PC-3 (cell line): ENCODE results near the gene BRCA1. TPM values are rescaled to one million over a fixed set of nuclear protein-coding genes. Genes with fewer than 3 reads are reported as not detected.
A peak's percentile ranks its signal among the peaks of the same experiment; 100 is the strongest.

Experiments used
- ATAC-seq: fragments of 200-7000 bp; cut with Tn5 transposase; 2 replicates; pipeline ENCODE4 v1.9.1; 2020; ENCODE audit warnings: mild to moderate bottlenecking, moderate library complexity
- BruUV-seq: library from RNA; stranded (reverse); fragments of 400-500 nt; replicated peaks from 2 replicates; lab custom pipeline; 2021; lab: Mats Ljungman, UMichigan
- CTCF ChIA-PET: fragments of 300-600 bp; sonication (Branson Sonifier 250); formaldehyde crosslinking; loops from one replicate; lab custom pipeline; 2022; ENCODE audit warnings: antibody characterized with exemption; lab: Charles Lee
- POLR2A ChIA-PET: fragments of 300-600 bp; sonication (Branson Sonifier 250); formaldehyde crosslinking; loops from one replicate; lab custom pipeline; 2022; ENCODE audit warnings: antibody characterized with exemption; ENCODE audit not compliant: unreplicated experiment; lab: Charles Lee
- DNase-seq: peaks from one replicate; pipeline ENCODE4 v3.0.0-alpha.2; 2015
- H2AFZ ChIP-seq: fragments of 300-600 bp; sonication (generic); 2 replicates; pipeline ENCODE4 v1.6.0; 2016; ENCODE audit warnings: antibody characterized with exemption, low read length
- H3F3A ChIP-seq: fragments of 300-600 bp; sonication (generic); one replicate; pipeline ENCODE4 v1.6.0; 2017; ENCODE audit warnings: antibody characterized with exemption, low read length, control low read depth, mild to moderate bottlenecking; ENCODE audit not compliant: unreplicated experiment
- H3K27ac ChIP-seq: fragments of 300-600 bp; sonication (generic); 2 replicates; pipeline ENCODE4 v1.5.1; 2016; ENCODE audit warnings: mild to moderate bottlenecking, low read length
- H3K27me3 ChIP-seq: fragments of 300-600 bp; sonication (generic); 2 replicates; pipeline ENCODE4 v1.6.1; 2016; ENCODE audit warnings: low read length, mixed read lengths
- H3K36me3 ChIP-seq: fragments of 300-600 bp; sonication (generic); 2 replicates; pipeline ENCODE4 v1.6.1; 2016; ENCODE audit warnings: low read depth, mixed run types, low read length, mixed read lengths
- H3K4me1 ChIP-seq: fragments of 300-600 bp; sonication (generic); 2 replicates; pipeline ENCODE4 v1.5.1; 2016; ENCODE audit warnings: low read length; ENCODE audit not compliant: insufficient read depth
- H3K4me2 ChIP-seq: fragments of 300-600 bp; sonication (generic); 2 replicates; pipeline ENCODE4 v1.6.0; 2016; ENCODE audit warnings: low read length
- H3K4me3 ChIP-seq: fragments of 300-600 bp; sonication (generic); 2 replicates; pipeline ENCODE4 v1.5.1; 2016; ENCODE audit warnings: mild to moderate bottlenecking, low read length, mixed read lengths
- H3K79me2 ChIP-seq: fragments of 300-600 bp; sonication (generic); 2 replicates; pipeline ENCODE4 v1.6.1; 2017; ENCODE audit warnings: low read length, mixed read lengths
- H3K9ac ChIP-seq: fragments of 300-600 bp; sonication (generic); 2 replicates; pipeline ENCODE4 v1.6.0; 2016; ENCODE audit warnings: mild to moderate bottlenecking, low read length
- H3K9me2 ChIP-seq: fragments of 300-600 bp; sonication (generic); replicated peaks from 2 replicates; pipeline ENCODE4 v1.6.1; 2016; ENCODE audit warnings: mixed run types, low read length, mixed read lengths
- H3K9me3 ChIP-seq: fragments of 300-600 bp; sonication (generic); 2 replicates; pipeline ENCODE4 v1.6.1; 2016; ENCODE audit warnings: low read length, mixed read lengths
- H4K20me1 ChIP-seq: fragments of 300-600 bp; sonication (generic); 2 replicates; pipeline ENCODE4 v1.6.1; 2016; ENCODE audit warnings: low read length, mixed read lengths
- EZH2 ChIP-seq: fragments of 300-600 bp; sonication (generic); IDR thresholded peaks from one replicate; pipeline ENCODE4 v1.6.1; 2017; ENCODE audit warnings: antibody characterized with exemption, mild to moderate bottlenecking, low read length; ENCODE audit not compliant: unreplicated experiment
- EZH2phosphoT487 ChIP-seq: fragments of 300-600 bp; sonication (generic); IDR thresholded peaks from 2 replicates; pipeline ENCODE4 v1.6.1; 2018; ENCODE audit warnings: mild to moderate bottlenecking, antibody characterized with exemption, low read length, borderline replicate concordance
- intact Hi-C: fragments of 100-400 bp; cut with micrococcal nuclease; formaldehyde crosslinking; loops from 2 replicates; pipeline ENCODE4 v1.9.0; 2023
- total RNA-seq: library from RNA; depleted of rRNA; stranded (reverse); fragments of >200 nt; gene quantifications from 2 replicates; pipeline ENCODE4 v1.2.3, GENCODE V29; 2014
- TF ChIP-seq, protein P1 (sequence below): fragments of 300-600 bp; sonication (generic); conservative IDR thresholded peaks from 2 replicates; pipeline ENCODE4 v1.5.1; 2017; ENCODE audit warnings: antibody characterized with exemption, low read depth, mild to moderate bottlenecking, low read length

The BRCA1 gene
- total RNA-seq, 1 experiment from 2014 or later: 36.3 TPM

DNA sequence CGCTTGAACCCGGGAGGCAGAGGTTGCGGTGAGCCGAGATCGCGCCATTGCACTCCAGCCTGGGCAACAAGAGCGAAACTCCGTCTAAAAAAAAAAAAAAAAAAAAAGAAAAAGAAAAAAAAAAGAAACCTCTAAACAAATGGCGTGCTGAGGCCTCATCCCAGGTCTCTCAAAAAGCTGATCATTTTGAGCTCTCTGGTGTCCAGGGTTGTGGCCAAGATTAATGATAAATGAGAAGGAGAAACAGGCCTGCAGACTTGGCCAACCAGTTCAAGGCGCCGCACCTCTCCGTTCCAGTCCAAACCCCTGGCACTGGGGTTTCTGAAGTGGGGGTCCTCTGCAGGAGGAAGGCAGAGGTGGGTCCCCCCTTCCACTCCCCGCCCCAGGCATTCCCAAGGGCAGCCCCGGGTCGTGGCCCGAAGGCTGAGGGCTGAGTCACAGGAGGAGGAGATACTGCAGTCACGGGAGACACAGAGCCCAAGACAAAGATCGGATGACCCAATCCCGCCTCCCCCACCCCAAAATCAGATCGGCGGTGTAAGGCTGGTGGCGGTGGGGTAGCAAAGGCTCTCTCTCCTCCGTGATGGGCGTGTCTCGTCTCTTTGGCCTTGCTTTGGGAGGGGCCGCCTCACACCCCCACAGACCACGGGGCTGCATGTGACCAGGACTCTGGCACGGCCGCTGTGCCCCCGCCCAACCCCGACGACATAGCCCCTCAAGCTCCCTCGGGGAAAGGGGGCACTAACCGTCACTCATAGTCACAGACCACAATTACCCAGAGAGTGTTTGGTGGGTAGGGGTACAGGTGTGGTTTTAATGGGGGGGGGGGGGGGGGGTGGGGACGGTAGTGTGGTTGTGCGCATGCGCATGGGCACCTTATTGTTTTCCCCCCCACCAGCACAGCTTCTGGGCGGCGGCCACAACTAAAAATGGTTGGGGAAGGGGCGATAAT lies 104.1 kb downstream of the BRCA1 start:
- peak overlapping the region; percentile 83 for H3K9ac ChIP-seq
- H3F3A ChIP-seq: no peaks in the 10 kb centered on the region
- H3K9me3 ChIP-seq: no peaks in the 10 kb centered on the region
- peaks cover 13% of the 10 kb centered on the region; the same call in 1 of the 2 replicates for H3K79me2 ChIP-seq
- TF ChIP-seq EZH2: no peak
- no peak for TF ChIP-seq EZH2phosphoT487
- TF ChIP-seq, protein P1, sequence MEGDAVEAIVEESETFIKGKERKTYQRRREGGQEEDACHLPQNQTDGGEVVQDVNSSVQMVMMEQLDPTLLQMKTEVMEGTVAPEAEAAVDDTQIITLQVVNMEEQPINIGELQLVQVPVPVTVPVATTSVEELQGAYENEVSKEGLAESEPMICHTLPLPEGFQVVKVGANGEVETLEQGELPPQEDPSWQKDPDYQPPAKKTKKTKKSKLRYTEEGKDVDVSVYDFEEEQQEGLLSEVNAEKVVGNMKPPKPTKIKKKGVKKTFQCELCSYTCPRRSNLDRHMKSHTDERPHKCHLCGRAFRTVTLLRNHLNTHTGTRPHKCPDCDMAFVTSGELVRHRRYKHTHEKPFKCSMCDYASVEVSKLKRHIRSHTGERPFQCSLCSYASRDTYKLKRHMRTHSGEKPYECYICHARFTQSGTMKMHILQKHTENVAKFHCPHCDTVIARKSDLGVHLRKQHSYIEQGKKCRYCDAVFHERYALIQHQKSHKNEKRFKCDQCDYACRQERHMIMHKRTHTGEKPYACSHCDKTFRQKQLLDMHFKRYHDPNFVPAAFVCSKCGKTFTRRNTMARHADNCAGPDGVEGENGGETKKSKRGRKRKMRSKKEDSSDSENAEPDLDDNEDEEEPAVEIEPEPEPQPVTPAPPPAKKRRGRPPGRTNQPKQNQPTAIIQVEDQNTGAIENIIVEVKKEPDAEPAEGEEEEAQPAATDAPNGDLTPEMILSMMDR: no peak
- H3K4me2 ChIP-seq: peak overlapping the region; percentile 96
- H2AFZ ChIP-seq: peak overlapping the region; percentile 90
- ChIA-PET CTCF (no interaction called here), POLR2A (interaction anchor here (0.5 kb wide), 1 partner anchor 11 kb away, joined by 3 read pairs; no protein-coding TSS in a partner anchor)
- intact Hi-C loops: loop anchor here (5.0 kb wide), 1 partner anchor 106 kb away; the partner anchor contains the start of gene BRCA1
- H3K9me2 ChIP-seq: no peaks in the 10 kb centered on the region
- ATAC-seq (peak; percentile 24), DNase-seq (peak; percentile 40)
- H4K20me1 ChIP-seq: no peaks in the 10 kb centered on the region
- H3K36me3 ChIP-seq: no peaks in the 10 kb centered on the region
- peak overlapping the region; percentile 78 for H3K27ac ChIP-seq
- TSS peak; percentile 20 for BruUV-seq
- peak overlapping the region; percentile 96 for H3K4me3 ChIP-seq
- peaks cover 5% of the 10 kb centered on the region for H3K4me1 ChIP-seq
- H3K27me3 ChIP-seq: no peaks in the 10 kb centered on the region

DNA sequence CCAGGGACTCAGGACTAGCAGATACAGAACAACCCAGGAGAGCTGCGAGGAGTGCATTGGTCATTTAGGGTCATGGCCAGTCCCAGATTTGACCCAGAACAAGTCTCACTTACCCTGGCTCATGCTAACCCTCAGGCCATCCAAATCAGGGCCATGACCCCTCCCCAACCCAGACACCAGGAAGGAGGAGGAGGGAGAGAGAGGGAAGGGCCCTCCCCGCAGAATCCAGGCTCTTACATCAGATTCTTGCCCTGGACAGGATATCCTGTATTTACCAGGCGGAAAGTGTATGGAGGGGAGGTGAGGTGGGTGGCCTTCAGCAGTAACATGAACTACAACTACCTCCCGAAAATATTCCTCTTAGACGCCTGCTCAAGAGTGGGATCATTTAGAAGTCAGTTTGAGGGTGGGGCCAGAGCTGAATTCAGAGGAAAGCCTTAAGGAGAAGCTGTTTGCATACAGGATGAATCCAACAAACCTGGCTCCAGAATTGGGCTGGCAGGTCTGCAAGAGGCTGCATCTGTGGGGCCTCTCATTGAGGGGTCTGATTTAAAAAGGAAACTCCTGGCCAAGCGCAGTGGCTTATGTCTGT lies 105.0 kb downstream of the BRCA1 start:
- H3K4me1 ChIP-seq: peaks cover 5% of the 10 kb centered on the region
- POLR2A ChIA-PET: no interaction called here
- no peak overlapping the region for H3K4me3 ChIP-seq
- intact Hi-C loops: loop anchor here (5.0 kb wide), 1 partner anchor 107 kb away; the partner anchor contains the start of gene BRCA1
- no peaks in the 10 kb centered on the region for H3K27me3 ChIP-seq
- ATAC-seq: no peak
- no peaks in the 10 kb centered on the region for H3K9me3 ChIP-seq
- no peak for DNase-seq
- no TSS peak for BruUV-seq
- H3K27ac ChIP-seq: no peak overlapping the region
- no peaks in the 10 kb centered on the region for H4K20me1 ChIP-seq
- no peak overlapping the region for H3K4me2 ChIP-seq
- H2AFZ ChIP-seq: no peak overlapping the region
- H3F3A ChIP-seq: no peaks in the 10 kb centered on the region
- peaks cover 13% of the 10 kb centered on the region; the same call in 1 of the 2 replicates for H3K79me2 ChIP-seq
- no peaks in the 10 kb centered on the region for H3K9me2 ChIP-seq
- TF ChIP-seq EZH2phosphoT487 (no peak), EZH2 (no peak)
- TF ChIP-seq, protein P1: no peak
- H3K36me3 ChIP-seq: no peaks in the 10 kb centered on the region
- CTCF ChIA-PET: no interaction called here
- no peak overlapping the region for H3K9ac ChIP-seq
